Kidney (tissue), 14 donors: ENCODE measurements around the gene TMEM74B. TPM values are rescaled to one million over a fixed set of nuclear protein-coding genes. Genes with fewer than 3 reads are reported as not detected.

Source experiments
- DNase-seq, 5 donors: peaks; one replicate each; pipeline ENCODE4 v3.0.0-alpha.2; 2013 to 2020
- FAIRE-seq: peaks from 2 replicates; lab custom pipeline; 2012; peaks lifted over from hg19 to GRCh38; lab: Jason Lieb, UNC
- H3K27ac ChIP-seq, 2 donors: one replicate each; pipeline ENCODE4 v1.7.0; 2013; ENCODE audit warnings: low read depth in 2 of 2, low read length in 2 of 2, inconsistent platforms in 1 of 2
- H3K27me3 ChIP-seq: one replicate; pipeline ENCODE4 v1.7.1; 2013; ENCODE audit warnings: low read length, inconsistent platforms; ENCODE audit not compliant: control insufficient read depth, insufficient read depth
- H3K36me3 ChIP-seq, 3 donors: one replicate each; pipeline versions ENCODE4 v1.7.0 to v1.7.1; 2013; ENCODE audit warnings: low read length in 3 of 3, control low read depth in 1 of 3, inconsistent platforms in 1 of 3; ENCODE audit not compliant: insufficient read depth in 3 of 3, control insufficient read depth in 2 of 3
- H3K4me1 ChIP-seq, 3 donors: one replicate each; pipeline versions ENCODE4 v1.7.0 to v1.7.1; 2013; ENCODE audit warnings: low read length in 3 of 3, inconsistent platforms in 1 of 3, low read depth in 1 of 3; ENCODE audit not compliant: control insufficient read depth in 2 of 3, insufficient read depth in 2 of 3
- H3K4me3 ChIP-seq, 3 donors: one replicate each; pipeline versions ENCODE4 v1.7.0 to v1.8.1; 2013; ENCODE audit warnings: low read length in 3 of 3, control low read depth in 1 of 3, inconsistent platforms in 1 of 3
- H3K9ac ChIP-seq, 3 donors: one replicate each; pipeline versions ENCODE4 v1.7.0 to v1.7.1; 2013; ENCODE audit warnings: low read length in 3 of 3, control low read depth in 1 of 3, inconsistent platforms in 1 of 3
- H3K9me3 ChIP-seq, 3 donors: one replicate each; pipeline versions ENCODE4 v1.7.0 to v1.7.1; 2013; ENCODE audit warnings: low read length in 3 of 3, control low read depth in 1 of 3, inconsistent platforms in 1 of 3; ENCODE audit not compliant: control insufficient read depth in 2 of 3, insufficient read depth in 1 of 3
- intact Hi-C: fragments of 100-400 bp; cut with DNase I; formaldehyde crosslinking; loops from one replicate; pipeline ENCODE4 v1.11.1; 2022
- polyA plus RNA-seq: library from polyadenylated mRNA; stranded (reverse); fragments of 350-450 nt; fragmentation: Illumina TruSeq; extraction: RNeasy Lipid Tissue Mini Kit (QIAGEN cat#74804); gene quantifications from one replicate; pipeline ENCODE4 v1.2.3, GENCODE V29; 2014; ENCODE audit warnings: low read depth, low replicate concordance; ENCODE audit not compliant: insufficient read depth
- total RNA-seq: library from RNA; stranded (reverse); fragmentation: NEBNext Ultra II Directional; extraction: Animal tissue kit (Norgen Biotek cat#: 25700); gene quantifications from one replicate; pipeline ENCODE4 v1.2.1, GENCODE V29; 2021
- TF ChIP-seq, protein P1 (sequence below): IDR thresholded peaks from 3 replicates; pipeline ENCODE4 v1.5.1; 2012; ENCODE audit warnings: mild to moderate bottlenecking, moderate library complexity, borderline replicate concordance; ENCODE audit not compliant: insufficient read depth; ENCODE audit errors: extremely low read depth
- donor health status: control.
- donor health status: control.
- donor health status: control.
- donor health status: control.
- donor health status: control.
- donor health status: DM: yes; HTN: yes; CAD: no.
- donor health status: Normal renal cell carcinoma (clear cell type).

TMEM74B gene
- total and polyA plus RNA-seq, 2 donors from 2014 or later, result 0.54 to 1.6 TPM

- intact Hi-C loops, result no loop called here
Observed at GRCh38 chr20:1146957-1147356, 37.8 kb downstream of the TMEM74B start.

GRCh38 chr20:1144401-1145172 is 40.2 kb downstream of the TMEM74B start:
- Histone ChIP-seq H3K4me3 (no peak overlapping the region), H3K27me3 (no peaks in the 10 kb centered on the region), H3K4me1 (no peaks in the 10 kb centered on the region), H3K9me3 (no peaks in the 10 kb centered on the region), H3K27ac (no peak overlapping the region), H3K36me3 (peaks cover 0 to 28% (median 21%) of the 10 kb centered on the region in 3 donors), H3K9ac (no peak overlapping the region)
- TF ChIP-seq, protein P1, sequence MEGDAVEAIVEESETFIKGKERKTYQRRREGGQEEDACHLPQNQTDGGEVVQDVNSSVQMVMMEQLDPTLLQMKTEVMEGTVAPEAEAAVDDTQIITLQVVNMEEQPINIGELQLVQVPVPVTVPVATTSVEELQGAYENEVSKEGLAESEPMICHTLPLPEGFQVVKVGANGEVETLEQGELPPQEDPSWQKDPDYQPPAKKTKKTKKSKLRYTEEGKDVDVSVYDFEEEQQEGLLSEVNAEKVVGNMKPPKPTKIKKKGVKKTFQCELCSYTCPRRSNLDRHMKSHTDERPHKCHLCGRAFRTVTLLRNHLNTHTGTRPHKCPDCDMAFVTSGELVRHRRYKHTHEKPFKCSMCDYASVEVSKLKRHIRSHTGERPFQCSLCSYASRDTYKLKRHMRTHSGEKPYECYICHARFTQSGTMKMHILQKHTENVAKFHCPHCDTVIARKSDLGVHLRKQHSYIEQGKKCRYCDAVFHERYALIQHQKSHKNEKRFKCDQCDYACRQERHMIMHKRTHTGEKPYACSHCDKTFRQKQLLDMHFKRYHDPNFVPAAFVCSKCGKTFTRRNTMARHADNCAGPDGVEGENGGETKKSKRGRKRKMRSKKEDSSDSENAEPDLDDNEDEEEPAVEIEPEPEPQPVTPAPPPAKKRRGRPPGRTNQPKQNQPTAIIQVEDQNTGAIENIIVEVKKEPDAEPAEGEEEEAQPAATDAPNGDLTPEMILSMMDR, result no peak
- FAIRE-seq (no peak), DNase-seq (no peak)
- intact Hi-C loops, result no loop called here

More at GRCh38 chr20:1146957-1147356, 37.8 kb downstream of the TMEM74B start:
- no peak for DNase-seq
- Histone ChIP-seq H3K9ac (no peak overlapping the region), H3K9me3 (no peaks in the 10 kb centered on the region), H3K4me1 (no peaks in the 10 kb centered on the region), H3K27me3 (no peaks in the 10 kb centered on the region), H3K27ac (no peak overlapping the region), H3K4me3 (no peak overlapping the region), H3K36me3 (peaks cover 0 to 23% (median 17%) of the 10 kb centered on the region in 3 donors)
- TF ChIP-seq, protein P1, result no peak
- FAIRE-seq, result no peak

GRCh38 chr20:1137236-1137635 is 47.5 kb downstream of the TMEM74B start:
- intact Hi-C loops, result no loop called here
- H3K4me1 ChIP-seq, result no peaks in the 10 kb centered on the region
- H3K36me3 ChIP-seq, result peaks cover 8 to 29% (median 26%) of the 10 kb centered on the region in 3 donors
- no peak overlapping the region for H3K9ac ChIP-seq
- TF ChIP-seq, protein P1, result no peak
- H3K27ac ChIP-seq, result no peak overlapping the region
- FAIRE-seq (no peak), DNase-seq (no peak)
- H3K9me3 ChIP-seq, result no peaks in the 10 kb centered on the region
- H3K4me3 ChIP-seq, result no peak overlapping the region
- no peaks in the 10 kb centered on the region for H3K27me3 ChIP-seq
